NB4 (cell line): ENCODE results near the gene SYNDIG1.

Source experiments
- DNase-seq: peaks from one replicate; pipeline ENCODE4 v3.0.0; 2010; ENCODE audit warnings: low read depth
- H3K4me3 ChIP-seq: one replicate; pipeline ENCODE4 v1.5.1; 2011; ENCODE audit warnings: mild to moderate bottlenecking, low read depth, low read length, moderate library complexity
- MYC ChIP-seq: IDR thresholded peaks from 2 replicates; pipeline ENCODE4 v1.6.1; 2011; ENCODE audit warnings: low read depth, low read length
- POLR2A ChIP-seq: IDR thresholded peaks from 2 replicates; pipeline ENCODE4 v1.6.1; 2011; ENCODE audit warnings: mild to moderate bottlenecking; ENCODE audit not compliant: insufficient read length; ENCODE audit errors: extremely low read depth
- TF ChIP-seq, protein P1 (sequence below): IDR thresholded peaks from 2 replicates; pipeline ENCODE4 v1.6.1; 2011; ENCODE audit warnings: low read depth, low read length
- TF ChIP-seq, protein P2 (sequence below): IDR thresholded peaks from one replicate; pipeline ENCODE4 v1.5.1; 2012; ENCODE audit warnings: low read depth, low read length

Gene SYNDIG1

DNA sequence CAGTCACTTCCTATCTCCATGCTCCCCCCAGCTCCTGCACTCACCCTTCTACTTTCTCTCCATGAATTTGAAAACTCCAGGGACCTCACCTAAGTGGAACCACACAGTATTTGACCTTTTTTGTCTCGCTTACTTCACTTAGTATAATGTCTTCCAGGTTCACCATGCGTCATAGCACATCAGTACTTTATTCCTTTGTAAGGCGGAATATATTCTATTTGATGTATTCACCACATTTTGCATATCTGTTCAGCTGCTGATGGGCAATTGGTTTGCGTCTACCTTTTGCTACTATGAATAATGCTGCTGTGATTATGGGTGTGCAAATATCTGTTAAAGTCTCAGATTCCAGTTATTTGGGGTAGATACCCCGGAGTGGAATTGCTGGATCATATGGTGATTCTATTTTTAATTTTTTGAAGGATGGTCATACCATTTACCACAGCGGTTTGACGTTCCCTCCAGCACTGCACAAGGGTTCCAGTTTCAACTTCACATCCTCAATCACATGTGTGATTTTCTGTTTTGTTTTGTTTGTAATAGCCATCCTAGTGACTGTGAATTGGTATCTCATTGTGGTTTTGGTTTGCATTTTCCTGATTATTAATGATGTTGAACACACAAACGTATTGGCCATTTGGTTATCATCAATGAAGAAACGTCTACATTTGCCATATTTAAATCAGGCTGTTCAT is 20.3 kb upstream of the SYNDIG1 start:
- TF ChIP-seq POLR2A (no peak), MYC (no peak)
- TF ChIP-seq, protein P1, sequence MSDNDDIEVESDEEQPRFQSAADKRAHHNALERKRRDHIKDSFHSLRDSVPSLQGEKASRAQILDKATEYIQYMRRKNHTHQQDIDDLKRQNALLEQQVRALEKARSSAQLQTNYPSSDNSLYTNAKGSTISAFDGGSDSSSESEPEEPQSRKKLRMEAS, result no peak
- TF ChIP-seq, protein P2, sequence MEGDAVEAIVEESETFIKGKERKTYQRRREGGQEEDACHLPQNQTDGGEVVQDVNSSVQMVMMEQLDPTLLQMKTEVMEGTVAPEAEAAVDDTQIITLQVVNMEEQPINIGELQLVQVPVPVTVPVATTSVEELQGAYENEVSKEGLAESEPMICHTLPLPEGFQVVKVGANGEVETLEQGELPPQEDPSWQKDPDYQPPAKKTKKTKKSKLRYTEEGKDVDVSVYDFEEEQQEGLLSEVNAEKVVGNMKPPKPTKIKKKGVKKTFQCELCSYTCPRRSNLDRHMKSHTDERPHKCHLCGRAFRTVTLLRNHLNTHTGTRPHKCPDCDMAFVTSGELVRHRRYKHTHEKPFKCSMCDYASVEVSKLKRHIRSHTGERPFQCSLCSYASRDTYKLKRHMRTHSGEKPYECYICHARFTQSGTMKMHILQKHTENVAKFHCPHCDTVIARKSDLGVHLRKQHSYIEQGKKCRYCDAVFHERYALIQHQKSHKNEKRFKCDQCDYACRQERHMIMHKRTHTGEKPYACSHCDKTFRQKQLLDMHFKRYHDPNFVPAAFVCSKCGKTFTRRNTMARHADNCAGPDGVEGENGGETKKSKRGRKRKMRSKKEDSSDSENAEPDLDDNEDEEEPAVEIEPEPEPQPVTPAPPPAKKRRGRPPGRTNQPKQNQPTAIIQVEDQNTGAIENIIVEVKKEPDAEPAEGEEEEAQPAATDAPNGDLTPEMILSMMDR, result no peak
- no peak overlapping the region for H3K4me3 ChIP-seq
- no peak for DNase-seq

DNA sequence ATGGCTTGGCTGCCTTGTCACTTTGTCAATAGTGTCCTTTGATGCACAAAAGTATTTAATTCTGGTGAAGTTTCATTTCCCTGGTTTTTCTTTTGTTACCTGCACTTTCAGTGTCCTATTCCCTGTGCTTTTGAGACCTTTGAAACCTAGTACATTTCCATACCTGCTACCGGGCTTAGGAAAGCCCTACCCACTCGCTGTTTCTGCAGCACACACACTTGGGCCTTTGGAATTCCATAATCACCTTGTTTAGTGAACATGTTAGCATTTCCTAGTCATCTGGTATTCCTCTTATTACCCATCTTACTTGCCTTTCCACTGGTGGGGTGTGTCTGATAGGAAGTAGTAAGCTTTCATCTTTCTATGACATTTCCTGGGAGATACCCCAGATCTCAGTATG is 19.3 kb upstream of the SYNDIG1 start:
- TF ChIP-seq, protein P2, result no peak
- TF ChIP-seq POLR2A (no peak), MYC (no peak)
- TF ChIP-seq, protein P1, result no peak
- no peak overlapping the region for H3K4me3 ChIP-seq
- DNase-seq, result no peak

DNA sequence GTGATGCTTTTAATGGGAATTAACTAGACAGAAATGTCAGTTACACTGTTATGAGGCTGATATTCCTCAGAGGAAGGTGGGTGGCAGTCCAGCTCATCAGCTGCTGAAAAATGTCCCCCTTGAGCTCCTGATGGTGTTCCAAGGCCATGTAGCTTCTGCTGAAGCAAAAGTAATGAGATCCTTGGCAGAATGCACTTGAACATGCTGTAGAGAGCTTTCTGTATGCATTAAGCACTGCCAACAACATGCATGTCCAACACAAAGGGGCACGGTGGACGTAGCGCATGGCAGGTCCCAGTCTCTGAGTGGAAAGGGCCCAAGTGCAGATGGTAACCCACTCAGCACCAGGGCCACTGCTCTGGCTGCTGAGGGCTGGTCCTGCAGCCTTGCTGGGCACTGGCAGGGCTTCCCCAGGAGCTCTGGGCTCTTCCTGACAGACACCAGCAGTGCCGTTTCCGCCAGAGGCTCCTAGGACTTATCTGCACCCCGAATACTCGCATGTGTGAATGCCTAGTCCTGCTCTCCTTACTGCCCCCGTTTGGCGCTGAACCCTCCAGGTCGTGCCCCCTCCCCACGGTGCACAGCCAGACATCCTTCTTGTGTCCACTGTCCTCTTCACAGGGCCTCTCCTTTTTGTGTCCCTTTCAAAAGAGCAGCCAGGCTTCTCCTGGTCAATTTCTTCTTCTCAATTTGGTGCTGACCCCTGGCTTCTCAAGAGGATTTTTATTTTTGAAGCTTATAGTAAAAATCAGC is 18.6 kb upstream of the SYNDIG1 start:
- TF ChIP-seq, protein P2, result no peak
- TF ChIP-seq POLR2A (no peak), MYC (no peak)
- TF ChIP-seq, protein P1, result no peak
- H3K4me3 ChIP-seq, result no peak overlapping the region
- no peak for DNase-seq

DNA sequence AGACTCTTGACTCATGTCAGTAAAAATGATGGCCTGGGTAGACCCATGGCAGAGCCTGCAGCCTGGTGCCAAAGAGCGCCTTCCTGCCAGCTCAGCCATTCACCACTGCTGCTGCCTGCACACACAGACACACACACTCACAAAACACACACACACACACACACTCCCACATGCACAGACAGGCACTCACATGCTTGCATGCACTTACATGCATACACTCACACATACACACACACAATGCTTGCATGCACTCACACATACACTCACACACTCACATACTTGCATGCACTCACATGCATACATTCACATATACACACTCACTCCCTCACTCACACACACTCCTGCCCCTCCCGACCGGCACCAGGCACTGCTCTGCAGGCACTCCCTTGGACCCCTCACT is 18.0 kb upstream of the SYNDIG1 start:
- TF ChIP-seq, protein P2, result no peak
- TF ChIP-seq POLR2A (no peak), MYC (no peak)
- TF ChIP-seq, protein P1, result no peak
- no peak overlapping the region for H3K4me3 ChIP-seq
- DNase-seq, result no peak

DNA sequence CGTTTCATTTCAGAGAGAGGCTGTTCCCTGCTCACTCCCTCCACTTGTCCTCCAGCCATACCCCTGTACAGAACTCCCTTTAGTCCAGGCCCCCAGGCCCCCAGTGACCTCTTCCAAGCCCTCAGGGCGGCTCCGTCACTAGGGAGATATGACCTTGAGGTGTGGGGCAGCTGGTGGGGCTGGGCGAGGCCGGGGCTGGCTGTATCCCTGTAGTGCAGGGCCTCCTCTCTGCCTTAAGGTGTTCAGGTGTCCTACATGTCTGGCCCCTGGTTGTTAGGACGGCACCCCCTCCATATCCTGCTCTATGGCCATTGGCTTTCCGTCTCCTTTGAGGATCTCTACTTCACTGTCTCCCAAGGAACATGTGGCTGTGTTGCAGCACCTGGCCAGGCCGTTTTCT is 17.4 kb upstream of the SYNDIG1 start:
- no peak overlapping the region for H3K4me3 ChIP-seq
- TF ChIP-seq, protein P1, result no peak
- TF ChIP-seq MYC, result no peak
- no peak for TF ChIP-seq POLR2A
- TF ChIP-seq, protein P2, result no peak
- DNase-seq, result no peak
